HepG2 (cell line): ENCODE results near the gene PEPD. TPM values are rescaled to one million over a fixed set of nuclear protein-coding genes. Genes with fewer than 3 reads are reported as not detected.

Experiments used
- FOSL2 ChIP-seq: sonication (generic); formaldehyde crosslinking; IDR thresholded peaks from 2 replicates; pipeline ENCODE4 v1.4.0; 2020; ENCODE audit warnings: missing genetic modification reagents
- GATAD2A ChIP-seq: IDR thresholded peaks from 2 replicates; pipeline ENCODE4 v1.6.1; 2016
- HDAC2 ChIP-seq: sonication (generic); formaldehyde crosslinking; IDR thresholded peaks from 2 replicates; pipeline ENCODE4 v1.4.0; 2020; ENCODE audit warnings: missing genetic modification reagents
- HHEX ChIP-seq: IDR thresholded peaks from 2 replicates; pipeline ENCODE4 v1.6.1; 2016; ENCODE audit warnings: control low read depth
- HMG20A ChIP-seq: IDR thresholded peaks from 2 replicates; pipeline ENCODE4 v1.6.1; 2016; ENCODE audit warnings: borderline replicate concordance
- IRF2 ChIP-seq: IDR thresholded peaks from 2 replicates; pipeline ENCODE4 v1.6.1; 2018; ENCODE audit warnings: missing genetic modification reagents, missing compliant biosample characterization
- NCOA2 ChIP-seq: sonication (generic); formaldehyde crosslinking; IDR thresholded peaks from 2 replicates; pipeline ENCODE4 v1.8.0; 2022; ENCODE audit warnings: inconsistent platforms
- RARA ChIP-seq: IDR thresholded peaks from 2 replicates; pipeline ENCODE4 v1.6.1; 2016; ENCODE audit warnings: missing genetic modification reagents, missing compliant biosample characterization
- SRSF9 ChIP-seq: fragments of 200-400 bp; formaldehyde crosslinking; IDR thresholded peaks from 2 replicates; pipeline ENCODE4 v1.6.1; 2018; ENCODE audit warnings: borderline replicate concordance, mild to moderate bottlenecking, low read depth, low read length; ENCODE audit not compliant: insufficient read depth, poor library complexity, severe bottlenecking
- THAP11 ChIP-seq: IDR thresholded peaks from 2 replicates; pipeline ENCODE4 v1.6.1; 2016; ENCODE audit warnings: missing biosample characterization, missing genetic modification reagents
- ZMYM3 ChIP-seq: sonication (generic); formaldehyde crosslinking; IDR thresholded peaks from 2 replicates; pipeline ENCODE4 v1.5.1; 2020; ENCODE audit warnings: mild to moderate bottlenecking, missing genetic modification reagents
- ZNF3 ChIP-seq: IDR thresholded peaks from 2 replicates; pipeline ENCODE4 v1.7.0; 2017; ENCODE audit warnings: inconsistent platforms
- ZNF33A ChIP-seq: sonication (generic); formaldehyde crosslinking; IDR thresholded peaks from 2 replicates; pipeline ENCODE4 v1.5.1; 2020; ENCODE audit warnings: missing genetic modification reagents, mild to moderate bottlenecking, moderate library complexity, borderline replicate concordance
- ZNF7 ChIP-seq: IDR thresholded peaks from 2 replicates; pipeline ENCODE4 v1.6.1; 2016; ENCODE audit warnings: missing biosample characterization, missing genetic modification reagents
- ZNF713 ChIP-seq: sonication (generic); formaldehyde crosslinking; IDR thresholded peaks from 2 replicates; pipeline ENCODE4 v1.4.0; 2020; ENCODE audit warnings: mild to moderate bottlenecking, missing genetic modification reagents
- ZNF780A ChIP-seq: sonication (generic); formaldehyde crosslinking; IDR thresholded peaks from 2 replicates; pipeline ENCODE4 v1.8.0; 2022; ENCODE audit warnings: mild to moderate bottlenecking, missing genetic modification reagents, moderate library complexity
- polyA plus RNA-seq, 8 experiments: library from polyadenylated mRNA; depleted of rRNA in 3 of 8; stranded (reverse) in 7 of 8; unstranded in 1 of 8; fragments of >200 nt; fragmentation: Illumina TruSeq in 4 of 8; extraction: Trizol in 4 of 8; gene quantifications; 2 replicates each; pipeline versions ENCODE4 v1.2.1 to v1.2.3, GENCODE V29; 2011 to 2016; ENCODE audit warnings: low read depth in 4 of 8, missing spikeins in 1 of 8, mixed read lengths in 1 of 8; ENCODE audit not compliant: insufficient read depth in 1 of 8
- total RNA-seq, 5 experiments: library from RNA; depleted of rRNA; stranded (reverse); fragments of >200 nt; fragmentation: Illumina TruSeq; extraction: Trizol; gene quantifications; 2 replicates each; pipeline ENCODE4 v1.2.3, GENCODE V29; 2016; ENCODE audit warnings: low read depth in 1 of 5
- TF ChIP-seq, protein P1 (sequence below): sonication (generic); formaldehyde crosslinking; IDR thresholded peaks from 2 replicates; pipeline ENCODE4 v1.5.0; 2020; ENCODE audit warnings: mild to moderate bottlenecking, missing genetic modification reagents, borderline replicate concordance
- TF ChIP-seq, protein P2 (sequence below): sonication (generic); formaldehyde crosslinking; IDR thresholded peaks from 2 replicates; pipeline ENCODE4 v1.4.0; 2020; ENCODE audit warnings: missing genetic modification reagents
- TF ChIP-seq, protein P3 (sequence below): IDR thresholded peaks from 2 replicates; pipeline ENCODE4 v1.6.1; 2018; ENCODE audit warnings: missing genetic modification reagents
- TF ChIP-seq, protein P4 (sequence below): IDR thresholded peaks from 2 replicates; pipeline ENCODE4 v1.6.1; 2016; ENCODE audit warnings: low read depth, borderline replicate concordance
- TF ChIP-seq, protein P5 (sequence below): sonication (generic); formaldehyde crosslinking; IDR thresholded peaks from 2 replicates; pipeline ENCODE4 v1.4.0; 2020; ENCODE audit warnings: missing genetic modification reagents, mild to moderate bottlenecking, borderline replicate concordance

The PEPD gene
- total and polyA plus RNA-seq, 2 of the 13 experiments (the other 11 are each of a cell fraction or from before 2014, with no cell fraction given): 60.7 to 75.1 TPM

DNA sequence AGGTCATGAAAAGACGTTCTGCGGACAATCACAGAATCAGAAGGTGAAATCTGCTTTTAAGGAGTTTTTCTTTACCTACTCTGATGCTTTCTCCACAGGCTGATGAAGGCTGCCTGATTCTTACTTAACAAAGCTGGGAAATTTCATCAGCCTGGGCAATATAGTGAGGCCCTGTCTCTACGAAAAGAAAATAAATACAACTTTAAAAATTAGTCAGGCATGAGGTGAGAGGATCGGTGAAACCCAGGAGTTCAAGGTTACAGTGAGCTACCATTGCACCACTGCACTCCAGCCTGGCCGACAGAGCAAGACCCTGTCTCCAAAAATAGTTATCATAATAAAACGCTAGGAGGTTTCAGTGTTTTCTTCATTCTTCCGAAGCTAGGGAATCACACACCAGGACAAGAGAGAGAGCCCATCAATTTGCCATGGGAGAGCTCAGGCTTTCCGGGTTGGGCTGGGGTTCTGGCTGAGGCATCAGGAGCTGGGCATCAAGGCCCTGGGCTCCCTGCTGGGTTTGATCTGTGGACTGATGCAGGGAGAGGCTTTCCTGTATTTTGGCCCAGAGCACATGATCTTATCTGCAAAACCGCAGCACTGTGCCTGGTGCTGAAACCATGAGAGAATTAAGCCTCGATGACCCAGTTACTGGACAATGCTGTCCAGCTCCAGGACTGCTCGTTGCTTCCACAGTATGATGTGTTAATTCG lies 173.1 kb downstream of the PEPD start (continued):
- TF ChIP-seq RARA (CRISPR knock-in tag) (peak; percentile 70), NCOA2 (peak; percentile 50; the same call in 1 of the 2 replicates), ZNF33A (0 out of 2 replicates have a peak, but pooled peaks have one; percentile 23), HDAC2 (CRISPR knock-in tag) (0 out of 2 replicates have a peak, but pooled peaks have one; percentile 22), SRSF9 (no peak), HMG20A (CRISPR knock-in tag) (no peak; the same call in 1 of the 2 replicates), ZNF780A (CRISPR knock-in tag) (no peak), HHEX (CRISPR knock-in tag) (0 out of 2 replicates have a peak, but pooled peaks have one; percentile 4), ZNF3 (CRISPR knock-in tag) (0 out of 2 replicates have a peak, but pooled peaks have one; percentile 44), ZNF713 (CRISPR knock-in tag) (no peak), FOSL2 (CRISPR knock-in tag) (peak; percentile 29), GATAD2A (CRISPR knock-in tag) (peak; percentile 75), IRF2 (0 out of 2 replicates have a peak, but pooled peaks have one; percentile 21), ZMYM3 (peak; percentile 47; the same call in 1 of the 2 replicates), THAP11 (CRISPR knock-in tag) (peak; percentile 45; the same call in 1 of the 2 replicates), ZNF7 (CRISPR knock-in tag) (no peak)
- TF ChIP-seq, protein P1, sequence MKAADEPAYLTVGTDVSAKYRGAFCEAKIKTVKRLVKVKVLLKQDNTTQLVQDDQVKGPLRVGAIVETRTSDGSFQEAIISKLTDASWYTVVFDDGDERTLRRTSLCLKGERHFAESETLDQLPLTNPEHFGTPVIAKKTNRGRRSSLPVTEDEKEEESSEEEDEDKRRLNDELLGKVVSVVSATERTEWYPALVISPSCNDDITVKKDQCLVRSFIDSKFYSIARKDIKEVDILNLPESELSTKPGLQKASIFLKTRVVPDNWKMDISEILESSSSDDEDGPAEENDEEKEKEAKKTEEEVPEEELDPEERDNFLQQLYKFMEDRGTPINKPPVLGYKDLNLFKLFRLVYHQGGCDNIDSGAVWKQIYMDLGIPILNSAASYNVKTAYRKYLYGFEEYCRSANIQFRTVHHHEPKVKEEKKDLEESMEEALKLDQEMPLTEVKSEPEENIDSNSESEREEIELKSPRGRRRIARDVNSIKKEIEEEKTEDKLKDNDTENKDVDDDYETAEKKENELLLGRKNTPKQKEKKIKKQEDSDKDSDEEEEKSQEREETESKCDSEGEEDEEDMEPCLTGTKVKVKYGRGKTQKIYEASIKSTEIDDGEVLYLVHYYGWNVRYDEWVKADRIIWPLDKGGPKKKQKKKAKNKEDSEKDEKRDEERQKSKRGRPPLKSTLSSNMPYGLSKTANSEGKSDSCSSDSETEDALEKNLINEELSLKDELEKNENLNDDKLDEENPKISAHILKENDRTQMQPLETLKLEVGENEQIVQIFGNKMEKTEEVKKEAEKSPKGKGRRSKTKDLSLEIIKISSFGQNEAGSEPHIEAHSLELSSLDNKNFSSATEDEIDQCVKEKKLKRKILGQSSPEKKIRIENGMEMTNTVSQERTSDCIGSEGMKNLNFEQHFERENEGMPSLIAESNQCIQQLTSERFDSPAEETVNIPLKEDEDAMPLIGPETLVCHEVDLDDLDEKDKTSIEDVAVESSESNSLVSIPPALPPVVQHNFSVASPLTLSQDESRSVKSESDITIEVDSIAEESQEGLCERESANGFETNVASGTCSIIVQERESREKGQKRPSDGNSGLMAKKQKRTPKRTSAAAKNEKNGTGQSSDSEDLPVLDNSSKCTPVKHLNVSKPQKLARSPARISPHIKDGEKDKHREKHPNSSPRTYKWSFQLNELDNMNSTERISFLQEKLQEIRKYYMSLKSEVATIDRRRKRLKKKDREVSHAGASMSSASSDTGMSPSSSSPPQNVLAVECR (CRISPR knock-in tag): peak; percentile 56; the same call in 1 of the 2 replicates
- TF ChIP-seq, protein P2, sequence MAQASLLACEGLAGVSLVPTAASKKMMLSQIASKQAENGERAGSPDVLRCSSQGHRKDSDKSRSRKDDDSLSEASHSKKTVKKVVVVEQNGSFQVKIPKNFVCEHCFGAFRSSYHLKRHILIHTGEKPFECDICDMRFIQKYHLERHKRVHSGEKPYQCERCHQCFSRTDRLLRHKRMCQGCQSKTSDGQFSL (CRISPR knock-in tag): no peak
- TF ChIP-seq, protein P3, sequence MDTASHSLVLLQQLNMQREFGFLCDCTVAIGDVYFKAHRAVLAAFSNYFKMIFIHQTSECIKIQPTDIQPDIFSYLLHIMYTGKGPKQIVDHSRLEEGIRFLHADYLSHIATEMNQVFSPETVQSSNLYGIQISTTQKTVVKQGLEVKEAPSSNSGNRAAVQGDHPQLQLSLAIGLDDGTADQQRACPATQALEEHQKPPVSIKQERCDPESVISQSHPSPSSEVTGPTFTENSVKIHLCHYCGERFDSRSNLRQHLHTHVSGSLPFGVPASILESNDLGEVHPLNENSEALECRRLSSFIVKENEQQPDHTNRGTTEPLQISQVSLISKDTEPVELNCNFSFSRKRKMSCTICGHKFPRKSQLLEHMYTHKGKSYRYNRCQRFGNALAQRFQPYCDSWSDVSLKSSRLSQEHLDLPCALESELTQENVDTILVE (CRISPR knock-in tag): peak; percentile 58
- TF ChIP-seq, protein P4, sequence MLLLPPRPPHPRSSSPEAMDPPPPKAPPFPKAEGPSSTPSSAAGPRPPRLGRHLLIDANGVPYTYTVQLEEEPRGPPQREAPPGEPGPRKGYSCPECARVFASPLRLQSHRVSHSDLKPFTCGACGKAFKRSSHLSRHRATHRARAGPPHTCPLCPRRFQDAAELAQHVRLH (CRISPR knock-in tag): peak; percentile 38; the same call in 1 of the 2 replicates
- TF ChIP-seq, protein P5, sequence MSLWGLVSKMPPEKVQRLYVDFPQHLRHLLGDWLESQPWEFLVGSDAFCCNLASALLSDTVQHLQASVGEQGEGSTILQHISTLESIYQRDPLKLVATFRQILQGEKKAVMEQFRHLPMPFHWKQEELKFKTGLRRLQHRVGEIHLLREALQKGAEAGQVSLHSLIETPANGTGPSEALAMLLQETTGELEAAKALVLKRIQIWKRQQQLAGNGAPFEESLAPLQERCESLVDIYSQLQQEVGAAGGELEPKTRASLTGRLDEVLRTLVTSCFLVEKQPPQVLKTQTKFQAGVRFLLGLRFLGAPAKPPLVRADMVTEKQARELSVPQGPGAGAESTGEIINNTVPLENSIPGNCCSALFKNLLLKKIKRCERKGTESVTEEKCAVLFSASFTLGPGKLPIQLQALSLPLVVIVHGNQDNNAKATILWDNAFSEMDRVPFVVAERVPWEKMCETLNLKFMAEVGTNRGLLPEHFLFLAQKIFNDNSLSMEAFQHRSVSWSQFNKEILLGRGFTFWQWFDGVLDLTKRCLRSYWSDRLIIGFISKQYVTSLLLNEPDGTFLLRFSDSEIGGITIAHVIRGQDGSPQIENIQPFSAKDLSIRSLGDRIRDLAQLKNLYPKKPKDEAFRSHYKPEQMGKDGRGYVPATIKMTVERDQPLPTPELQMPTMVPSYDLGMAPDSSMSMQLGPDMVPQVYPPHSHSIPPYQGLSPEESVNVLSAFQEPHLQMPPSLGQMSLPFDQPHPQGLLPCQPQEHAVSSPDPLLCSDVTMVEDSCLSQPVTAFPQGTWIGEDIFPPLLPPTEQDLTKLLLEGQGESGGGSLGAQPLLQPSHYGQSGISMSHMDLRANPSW (CRISPR knock-in tag): no peak
